A673 (cell line): ENCODE data around the gene CPM. TPM values are rescaled to one million over a fixed set of nuclear protein-coding genes. Genes with fewer than 3 reads are reported as not detected.

ENCODE experiments used
- BruUV-seq: library from RNA; stranded (reverse); fragments of 400-500 nt; replicated peaks from 2 replicates; lab custom pipeline; 2021; lab: Mats Ljungman, UMichigan
- CTCF ChIA-PET: fragments of 300-600 bp; sonication (Branson Sonifier 250); formaldehyde crosslinking; loops from one replicate; lab custom pipeline; 2022; ENCODE audit warnings: antibody characterized with exemption; lab: Charles Lee
- POLR2A ChIA-PET: fragments of 300-600 bp; sonication (Branson Sonifier 250); formaldehyde crosslinking; loops from one replicate; lab custom pipeline; 2022; ENCODE audit warnings: antibody characterized with exemption; ENCODE audit not compliant: low non-redundant PET; lab: Charles Lee
- DNase-seq: peaks from one replicate; pipeline ENCODE4 v3.0.0-alpha.2; 2015; ENCODE audit warnings: low spot score
- H3K27ac ChIP-seq: fragments of 200-600 bp; sonication (generic); 2 replicates; pipeline ENCODE4 v1.5.1; 2016; ENCODE audit warnings: mixed run types, low read depth, mild to moderate bottlenecking, mixed read lengths, antibody characterized with exemption, low read length; ENCODE audit not compliant: poor library complexity, severe bottlenecking
- H3K27me3 ChIP-seq: fragments of 200-600 bp; sonication (generic); replicated peaks from 2 replicates; pipeline ENCODE4 v1.6.1; 2017; ENCODE audit warnings: mixed run types, low read depth, mild to moderate bottlenecking, mixed read lengths, antibody characterized with exemption, low read length; ENCODE audit not compliant: insufficient read depth, poor library complexity
- H3K36me3 ChIP-seq: fragments of 200-600 bp; sonication (generic); 2 replicates; pipeline ENCODE4 v1.6.1; 2016; ENCODE audit warnings: mixed run types, mild to moderate bottlenecking, mixed read lengths, antibody characterized with exemption, low read length; ENCODE audit not compliant: insufficient read depth, poor library complexity, severe bottlenecking
- H3K4me1 ChIP-seq: fragments of 200-600 bp; sonication (generic); 2 replicates; pipeline ENCODE4 v1.6.1; 2017; ENCODE audit warnings: mixed run types, mild to moderate bottlenecking, mixed read lengths, antibody characterized with exemption, low read length; ENCODE audit not compliant: insufficient read depth, poor library complexity, severe bottlenecking
- H3K4me3 ChIP-seq: fragments of 200-600 bp; sonication (generic); 2 replicates; pipeline ENCODE4 v1.5.1; 2016; ENCODE audit warnings: low read depth, mixed run types, mild to moderate bottlenecking, mixed read lengths, low read length; ENCODE audit not compliant: poor library complexity, severe bottlenecking
- H3K9me3 ChIP-seq: fragments of 200-600 bp; sonication (generic); 2 replicates; pipeline ENCODE4 v1.6.1; 2016; ENCODE audit warnings: mixed run types, low read depth, mild to moderate bottlenecking, mixed read lengths, antibody characterized with exemption, low read length; ENCODE audit not compliant: poor library complexity, severe bottlenecking
- EZH2 ChIP-seq: fragments of 200-600 bp; sonication (generic); IDR thresholded peaks from 2 replicates; pipeline ENCODE4 v1.6.1; 2017; ENCODE audit warnings: borderline replicate concordance, low read depth, mild to moderate bottlenecking, mixed read lengths, antibody characterized with exemption, low read length; ENCODE audit not compliant: poor library complexity, severe bottlenecking
- intact Hi-C: fragments of 100-400 bp; cut with micrococcal nuclease; formaldehyde crosslinking; loops from one replicate; pipeline ENCODE4 v1.10.0; 2022; ENCODE audit not compliant: unreplicated experiment
- total RNA-seq: library from RNA; stranded (reverse); gene quantifications from 2 replicates; pipeline ENCODE4 v1.2.3, GENCODE V29; 2021
- TF ChIP-seq, protein P1 (sequence below): fragments of 300-800, 200-600 bp; sonication (generic); conservative IDR thresholded peaks from 2 replicates; pipeline ENCODE4 v1.5.1; 2017; ENCODE audit warnings: low read depth, mild to moderate bottlenecking, antibody characterized with exemption, low read length, moderate library complexity, mixed read lengths

CPM gene
- total RNA-seq, 1 experiment from 2014 or later: 0.84 TPM

DNA sequence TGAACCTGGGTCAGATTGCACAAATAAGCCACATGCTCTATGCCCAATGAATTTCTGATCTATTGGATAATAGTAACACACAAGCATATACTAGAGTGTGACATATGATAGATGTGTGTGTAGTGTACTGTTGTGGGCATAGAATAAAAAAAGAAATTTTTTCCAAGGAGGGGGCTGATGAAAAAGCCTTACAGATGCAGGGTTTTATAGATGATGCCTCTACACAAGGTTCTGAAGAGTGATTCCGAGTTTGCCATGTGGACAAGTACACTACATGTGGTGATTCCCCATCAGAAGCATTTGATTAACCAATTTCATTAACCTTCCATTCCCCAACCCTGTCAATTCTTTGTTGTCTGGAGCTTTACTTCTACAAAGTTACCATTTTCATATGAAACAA is 45.3 kb downstream of the CPM start:
- TF ChIP-seq, protein P1, sequence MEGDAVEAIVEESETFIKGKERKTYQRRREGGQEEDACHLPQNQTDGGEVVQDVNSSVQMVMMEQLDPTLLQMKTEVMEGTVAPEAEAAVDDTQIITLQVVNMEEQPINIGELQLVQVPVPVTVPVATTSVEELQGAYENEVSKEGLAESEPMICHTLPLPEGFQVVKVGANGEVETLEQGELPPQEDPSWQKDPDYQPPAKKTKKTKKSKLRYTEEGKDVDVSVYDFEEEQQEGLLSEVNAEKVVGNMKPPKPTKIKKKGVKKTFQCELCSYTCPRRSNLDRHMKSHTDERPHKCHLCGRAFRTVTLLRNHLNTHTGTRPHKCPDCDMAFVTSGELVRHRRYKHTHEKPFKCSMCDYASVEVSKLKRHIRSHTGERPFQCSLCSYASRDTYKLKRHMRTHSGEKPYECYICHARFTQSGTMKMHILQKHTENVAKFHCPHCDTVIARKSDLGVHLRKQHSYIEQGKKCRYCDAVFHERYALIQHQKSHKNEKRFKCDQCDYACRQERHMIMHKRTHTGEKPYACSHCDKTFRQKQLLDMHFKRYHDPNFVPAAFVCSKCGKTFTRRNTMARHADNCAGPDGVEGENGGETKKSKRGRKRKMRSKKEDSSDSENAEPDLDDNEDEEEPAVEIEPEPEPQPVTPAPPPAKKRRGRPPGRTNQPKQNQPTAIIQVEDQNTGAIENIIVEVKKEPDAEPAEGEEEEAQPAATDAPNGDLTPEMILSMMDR: no peak
- no peak for TF ChIP-seq EZH2
- Histone ChIP-seq H3K4me1 (no peaks in the 10 kb centered on the region), H3K36me3 (no peaks in the 10 kb centered on the region), H3K27me3 (no peaks in the 10 kb centered on the region), H3K4me3 (no peak overlapping the region), H3K27ac (no peak overlapping the region), H3K9me3 (no peaks in the 10 kb centered on the region)
- no TSS peak for BruUV-seq
- no peak for DNase-seq
- ChIA-PET POLR2A (no interaction called here), CTCF (no interaction called here)
- intact Hi-C loops: no loop called here

DNA sequence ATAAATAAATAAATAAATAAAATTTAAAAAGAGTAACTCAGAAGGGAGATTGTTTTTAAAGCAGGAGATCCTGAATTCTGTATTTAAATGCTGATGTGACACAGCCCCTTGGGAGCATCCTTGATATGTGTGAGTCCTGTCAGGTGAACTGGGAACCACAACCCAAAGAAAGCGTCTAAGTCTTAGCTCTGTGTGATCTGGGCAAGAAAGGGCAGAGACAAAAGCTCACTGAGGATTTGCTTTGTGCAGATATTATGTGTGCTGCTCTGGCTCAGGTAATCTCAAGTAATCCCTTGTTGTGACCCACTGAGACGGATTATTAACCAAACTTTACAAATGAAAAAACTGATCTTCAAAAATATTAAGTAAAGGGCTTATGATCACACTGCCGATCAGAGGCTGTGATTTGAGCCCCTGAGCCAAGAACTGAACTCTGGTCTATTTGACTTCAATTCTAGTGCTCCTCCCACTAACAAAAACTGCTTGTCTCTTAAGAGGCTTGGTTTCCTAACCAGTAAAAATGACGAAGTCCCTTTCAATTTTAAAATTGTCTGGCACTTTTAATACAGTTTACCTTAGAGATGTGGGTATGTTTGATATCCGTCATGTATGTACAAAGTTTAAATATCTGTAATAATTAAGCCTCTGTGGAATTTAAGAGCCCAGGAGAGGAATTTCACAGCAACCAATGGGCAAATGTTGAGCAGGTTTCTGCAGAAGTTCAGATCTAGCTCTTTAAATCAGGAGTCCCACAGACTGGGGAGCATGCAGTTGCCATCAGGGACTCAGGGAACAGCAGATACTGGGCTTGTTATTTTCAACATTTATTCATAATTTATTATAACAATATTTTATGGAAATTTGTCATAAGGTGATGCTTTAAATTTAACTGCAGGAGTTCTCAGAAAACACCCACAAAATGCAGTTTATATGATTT is 46.1 kb downstream of the CPM start:
- no peaks in the 10 kb centered on the region for H3K27me3 ChIP-seq
- POLR2A ChIA-PET: no interaction called here
- H3K36me3 ChIP-seq: no peaks in the 10 kb centered on the region
- no peaks in the 10 kb centered on the region for H3K9me3 ChIP-seq
- CTCF ChIA-PET: no interaction called here
- intact Hi-C loops: no loop called here
- no peak overlapping the region for H3K4me3 ChIP-seq
- no TSS peak for BruUV-seq
- H3K4me1 ChIP-seq: no peaks in the 10 kb centered on the region
- no peak for TF ChIP-seq EZH2
- TF ChIP-seq, protein P1: no peak
- no peak overlapping the region for H3K27ac ChIP-seq
- no peak for DNase-seq

DNA sequence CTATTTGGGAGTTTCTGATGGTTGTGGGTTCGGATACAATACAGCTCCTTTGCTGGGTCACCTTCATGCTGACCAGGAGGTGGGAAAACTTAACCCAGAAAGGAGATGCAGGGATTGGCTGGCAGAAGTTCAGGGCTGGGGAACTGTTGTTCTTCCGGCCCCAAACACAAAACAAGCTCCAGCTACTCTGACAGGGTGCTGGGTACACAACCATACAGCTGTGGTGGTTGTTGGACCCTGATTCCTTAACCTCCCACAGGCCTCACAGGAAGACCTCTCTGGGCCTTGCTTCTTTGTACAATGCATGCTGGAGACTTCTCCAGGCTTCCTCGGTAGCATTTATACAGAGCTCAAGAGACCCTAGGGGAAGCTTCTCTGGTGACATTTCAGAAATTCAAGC is 47.6 kb downstream of the CPM start:
- no TSS peak for BruUV-seq
- Histone ChIP-seq H3K4me3 (no peak overlapping the region), H3K27ac (no peak overlapping the region), H3K4me1 (no peaks in the 10 kb centered on the region), H3K27me3 (no peaks in the 10 kb centered on the region), H3K36me3 (no peaks in the 10 kb centered on the region), H3K9me3 (no peaks in the 10 kb centered on the region)
- ChIA-PET CTCF (no interaction called here), POLR2A (no interaction called here)
- intact Hi-C loops: no loop called here
- DNase-seq: no peak
- TF ChIP-seq, protein P1: no peak
- no peak for TF ChIP-seq EZH2
